ENCODE data around the gene LYSET.

Gene LYSET

DNA sequence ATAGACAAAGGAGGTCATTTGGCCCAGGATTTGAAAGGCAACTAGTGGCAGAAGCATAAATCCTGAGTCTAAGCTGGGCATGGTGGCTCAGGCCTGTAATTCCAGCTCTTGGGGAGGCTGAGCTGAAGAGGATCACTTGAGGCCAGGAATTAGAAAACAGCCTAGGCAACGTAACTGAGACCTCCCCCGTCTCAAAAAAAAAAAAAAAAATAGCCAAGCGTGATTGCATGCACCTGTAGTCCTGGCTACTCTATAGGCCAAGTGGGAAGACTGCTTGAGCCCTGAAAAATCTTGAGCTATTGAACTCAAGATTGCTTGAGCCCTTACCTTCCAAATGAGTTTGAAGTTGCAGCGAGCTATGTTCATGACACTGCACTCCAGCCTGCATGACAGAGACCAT, 13.9 kb downstream of the LYSET start:
- no peaks in the 10 kb centered on the region for H3K9me2 ChIP-seq (ENCODE audit: low read depth, low read length)
- H3F3A ChIP-seq (ENCODE audit: insufficient read depth, low read length) = 0 out of 2 replicates have a peak, but pooled peaks cover 2% of the 10 kb centered on the region
- H2AFZ ChIP-seq (ENCODE audit: low read length) = no peak overlapping the region
- no peaks in the 10 kb centered on the region for H3K9me3 ChIP-seq (ENCODE audit: low read length)
- peaks cover 46% of the 10 kb centered on the region for H3K36me3 ChIP-seq (ENCODE audit: insufficient read depth, low read length)
- no peaks in the 10 kb centered on the region for H4K20me1 ChIP-seq (ENCODE audit: insufficient read depth, low read length)
- TF ChIP-seq EZH2 (IDR thresholded peaks at IDR 0.05; ENCODE audit: borderline replicate concordance, low read length) = no peak
- TF ChIP-seq, protein P1, sequence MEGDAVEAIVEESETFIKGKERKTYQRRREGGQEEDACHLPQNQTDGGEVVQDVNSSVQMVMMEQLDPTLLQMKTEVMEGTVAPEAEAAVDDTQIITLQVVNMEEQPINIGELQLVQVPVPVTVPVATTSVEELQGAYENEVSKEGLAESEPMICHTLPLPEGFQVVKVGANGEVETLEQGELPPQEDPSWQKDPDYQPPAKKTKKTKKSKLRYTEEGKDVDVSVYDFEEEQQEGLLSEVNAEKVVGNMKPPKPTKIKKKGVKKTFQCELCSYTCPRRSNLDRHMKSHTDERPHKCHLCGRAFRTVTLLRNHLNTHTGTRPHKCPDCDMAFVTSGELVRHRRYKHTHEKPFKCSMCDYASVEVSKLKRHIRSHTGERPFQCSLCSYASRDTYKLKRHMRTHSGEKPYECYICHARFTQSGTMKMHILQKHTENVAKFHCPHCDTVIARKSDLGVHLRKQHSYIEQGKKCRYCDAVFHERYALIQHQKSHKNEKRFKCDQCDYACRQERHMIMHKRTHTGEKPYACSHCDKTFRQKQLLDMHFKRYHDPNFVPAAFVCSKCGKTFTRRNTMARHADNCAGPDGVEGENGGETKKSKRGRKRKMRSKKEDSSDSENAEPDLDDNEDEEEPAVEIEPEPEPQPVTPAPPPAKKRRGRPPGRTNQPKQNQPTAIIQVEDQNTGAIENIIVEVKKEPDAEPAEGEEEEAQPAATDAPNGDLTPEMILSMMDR (IDR thresholded peaks at IDR 0.05; ENCODE audit: low read length) = no peak
- no peak overlapping the region for H3K27ac ChIP-seq (ENCODE audit: low read depth, low read length, poor library complexity, severe bottlenecking)
- no peak overlapping the region for H3K9ac ChIP-seq (ENCODE audit: low read length)
- no peaks in the 10 kb centered on the region for H3K27me3 ChIP-seq (ENCODE audit: insufficient read depth, low read length)
- peaks cover 9% of the 10 kb centered on the region for H3K4me1 ChIP-seq (ENCODE audit: insufficient read depth, low read length, severe bottlenecking)
- H3K4me2 ChIP-seq (ENCODE audit: low read length) = no peak overlapping the region
- no peak overlapping the region for H3K4me3 ChIP-seq (ENCODE audit: low read depth, low read length, poor library complexity, severe bottlenecking)
- peaks cover 15% of the 10 kb centered on the region for H3K79me2 ChIP-seq (ENCODE audit: insufficient read depth, low read length)

GRCh38 chr14:93200553-93200952, 15.4 kb downstream of the LYSET start:
- H3F3A ChIP-seq (ENCODE audit: insufficient read depth, low read length) = 0 out of 2 replicates have a peak, but pooled peaks cover 2% of the 10 kb centered on the region
- TF ChIP-seq EZH2 (IDR thresholded peaks at IDR 0.05; ENCODE audit: borderline replicate concordance, low read length) = no peak
- TF ChIP-seq, protein P1 (IDR thresholded peaks at IDR 0.05; ENCODE audit: low read length) = no peak
- no peaks in the 10 kb centered on the region for H4K20me1 ChIP-seq (ENCODE audit: insufficient read depth, low read length)
- H3K27me3 ChIP-seq (ENCODE audit: insufficient read depth, low read length) = no peaks in the 10 kb centered on the region
- no peaks in the 10 kb centered on the region for H3K9me2 ChIP-seq (ENCODE audit: low read depth, low read length)
- H3K27ac ChIP-seq (ENCODE audit: low read depth, low read length, poor library complexity, severe bottlenecking) = no peak overlapping the region
- no peak overlapping the region for H2AFZ ChIP-seq (ENCODE audit: low read length)
- no peak overlapping the region for H3K4me2 ChIP-seq (ENCODE audit: low read length)
- H3K79me2 ChIP-seq (ENCODE audit: insufficient read depth, low read length) = peaks cover 30% of the 10 kb centered on the region
- peaks cover 61% of the 10 kb centered on the region for H3K36me3 ChIP-seq (ENCODE audit: insufficient read depth, low read length)
- peaks cover 24% of the 10 kb centered on the region for H3K4me1 ChIP-seq (ENCODE audit: insufficient read depth, low read length, severe bottlenecking)
- H3K9ac ChIP-seq (ENCODE audit: low read length) = no peak overlapping the region
- no peaks in the 10 kb centered on the region for H3K9me3 ChIP-seq (ENCODE audit: low read length)
- no peak overlapping the region for H3K4me3 ChIP-seq (ENCODE audit: low read depth, low read length, poor library complexity, severe bottlenecking)

DNA sequence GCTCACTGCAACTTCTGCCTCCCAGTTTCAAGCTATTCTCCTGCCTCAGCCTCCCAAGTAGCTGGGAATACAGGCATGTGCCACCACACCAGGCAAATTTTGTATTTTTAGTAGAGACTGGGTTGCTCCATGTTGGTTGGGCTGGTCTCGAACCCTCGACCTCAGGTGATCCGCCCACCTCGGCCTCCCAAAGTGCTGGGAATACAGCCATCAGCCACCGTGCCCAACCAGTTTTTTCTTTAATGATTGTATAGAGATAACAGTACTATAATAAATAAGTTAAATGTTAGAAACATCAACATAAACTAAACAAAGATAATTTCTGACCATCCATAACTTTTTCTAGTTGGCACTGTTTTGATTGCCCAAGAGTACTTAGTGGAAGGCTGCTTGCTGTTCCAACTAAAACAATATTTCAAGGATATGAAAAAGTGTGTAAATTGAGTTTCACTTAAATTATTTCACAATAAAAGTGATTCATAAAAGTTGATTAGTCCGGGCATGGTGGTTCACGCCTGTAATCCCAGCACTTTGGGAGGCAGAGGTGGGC, 16.1 kb downstream of the LYSET start:
- Histone ChIP-seq H3K9ac (ENCODE audit: low read length) (no peak overlapping the region), H4K20me1 (ENCODE audit: insufficient read depth, low read length) (no peaks in the 10 kb centered on the region), H3K4me2 (ENCODE audit: low read length) (no peak overlapping the region), H3K9me3 (ENCODE audit: low read length) (no peaks in the 10 kb centered on the region), H3K9me2 (ENCODE audit: low read depth, low read length) (no peaks in the 10 kb centered on the region), H2AFZ (ENCODE audit: low read length) (no peak overlapping the region), H3K27me3 (ENCODE audit: insufficient read depth, low read length) (no peaks in the 10 kb centered on the region), H3K27ac (ENCODE audit: low read depth, low read length, poor library complexity, severe bottlenecking) (no peak overlapping the region), H3K4me1 (ENCODE audit: insufficient read depth, low read length, severe bottlenecking) (peaks cover 30% of the 10 kb centered on the region), H3K79me2 (ENCODE audit: insufficient read depth, low read length) (peaks cover 36% of the 10 kb centered on the region), H3K4me3 (ENCODE audit: low read depth, low read length, poor library complexity, severe bottlenecking) (no peak overlapping the region), H3F3A (ENCODE audit: insufficient read depth, low read length) (0 out of 2 replicates have a peak, but pooled peaks cover 2% of the 10 kb centered on the region), H3K36me3 (ENCODE audit: insufficient read depth, low read length) (peaks cover 61% of the 10 kb centered on the region)
- TF ChIP-seq, protein P1 (IDR thresholded peaks at IDR 0.05; ENCODE audit: low read length) = no peak
- no peak for TF ChIP-seq EZH2 (IDR thresholded peaks at IDR 0.05; ENCODE audit: borderline replicate concordance, low read length)
